ENCODE measurements around the gene PGLYRP2.

PGLYRP2 gene

GRCh38 chr19:15463861-15464371 lies 15.4 kb downstream of the PGLYRP2 start:
- H3K9me3 ChIP-seq (ENCODE audit: control insufficient read depth, low read length): no peaks in the 10 kb centered on the region
- H3K36me3 ChIP-seq (ENCODE audit: control insufficient read depth, insufficient read depth, low read length): no peaks in the 10 kb centered on the region
- H3K4me1 ChIP-seq (ENCODE audit: control insufficient read depth, insufficient read depth, low read length): no peaks in the 10 kb centered on the region
- no peak overlapping the region for H3K4me3 ChIP-seq (ENCODE audit: low read length)
- H3K27me3 ChIP-seq (ENCODE audit: control insufficient read depth, insufficient read depth, low read length): peaks cover 28% of the 10 kb centered on the region
- no peak overlapping the region for H3K9ac ChIP-seq (ENCODE audit: low read length)

DNA sequence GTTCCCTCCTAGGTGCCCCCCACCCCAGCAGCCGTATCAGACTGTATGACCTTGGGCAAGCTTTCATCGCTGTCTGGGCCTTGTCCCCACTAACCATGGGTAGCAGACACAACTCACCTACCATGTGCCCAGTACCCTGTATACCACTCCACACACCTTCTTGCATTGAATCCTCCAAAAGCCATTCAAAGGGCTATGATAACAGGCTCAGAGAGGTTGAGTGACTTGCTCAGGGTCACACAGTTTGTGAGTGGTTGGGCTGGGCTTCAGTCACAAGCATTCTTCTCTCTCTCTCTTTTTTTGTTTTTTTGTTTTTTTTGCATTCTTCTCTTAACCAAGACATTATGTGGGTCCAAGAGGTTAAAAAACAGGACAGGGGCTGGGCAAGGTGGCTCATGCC lies 17.6 kb downstream of the PGLYRP2 start:
- Histone ChIP-seq H3K36me3 (ENCODE audit: control insufficient read depth, insufficient read depth, low read length) (no peaks in the 10 kb centered on the region), H3K9ac (ENCODE audit: low read length) (no peak overlapping the region), H3K4me1 (ENCODE audit: control insufficient read depth, insufficient read depth, low read length) (peaks cover 6% of the 10 kb centered on the region), H3K4me3 (ENCODE audit: low read length) (no peak overlapping the region), H3K9me3 (ENCODE audit: control insufficient read depth, low read length) (no peaks in the 10 kb centered on the region), H3K27me3 (ENCODE audit: control insufficient read depth, insufficient read depth, low read length) (peaks cover 39% of the 10 kb centered on the region)

GRCh38 chr19:15457701-15458484 lies 21.4 kb downstream of the PGLYRP2 start:
- Histone ChIP-seq H3K27me3 (ENCODE audit: control insufficient read depth, insufficient read depth, low read length) (peaks cover 55% of the 10 kb centered on the region), H3K4me1 (ENCODE audit: control insufficient read depth, insufficient read depth, low read length) (peaks cover 22% of the 10 kb centered on the region), H3K4me3 (ENCODE audit: low read length) (no peak overlapping the region), H3K36me3 (ENCODE audit: control insufficient read depth, insufficient read depth, low read length) (no peaks in the 10 kb centered on the region), H3K9me3 (ENCODE audit: control insufficient read depth, low read length) (no peaks in the 10 kb centered on the region), H3K9ac (ENCODE audit: low read length) (no peak overlapping the region)

DNA sequence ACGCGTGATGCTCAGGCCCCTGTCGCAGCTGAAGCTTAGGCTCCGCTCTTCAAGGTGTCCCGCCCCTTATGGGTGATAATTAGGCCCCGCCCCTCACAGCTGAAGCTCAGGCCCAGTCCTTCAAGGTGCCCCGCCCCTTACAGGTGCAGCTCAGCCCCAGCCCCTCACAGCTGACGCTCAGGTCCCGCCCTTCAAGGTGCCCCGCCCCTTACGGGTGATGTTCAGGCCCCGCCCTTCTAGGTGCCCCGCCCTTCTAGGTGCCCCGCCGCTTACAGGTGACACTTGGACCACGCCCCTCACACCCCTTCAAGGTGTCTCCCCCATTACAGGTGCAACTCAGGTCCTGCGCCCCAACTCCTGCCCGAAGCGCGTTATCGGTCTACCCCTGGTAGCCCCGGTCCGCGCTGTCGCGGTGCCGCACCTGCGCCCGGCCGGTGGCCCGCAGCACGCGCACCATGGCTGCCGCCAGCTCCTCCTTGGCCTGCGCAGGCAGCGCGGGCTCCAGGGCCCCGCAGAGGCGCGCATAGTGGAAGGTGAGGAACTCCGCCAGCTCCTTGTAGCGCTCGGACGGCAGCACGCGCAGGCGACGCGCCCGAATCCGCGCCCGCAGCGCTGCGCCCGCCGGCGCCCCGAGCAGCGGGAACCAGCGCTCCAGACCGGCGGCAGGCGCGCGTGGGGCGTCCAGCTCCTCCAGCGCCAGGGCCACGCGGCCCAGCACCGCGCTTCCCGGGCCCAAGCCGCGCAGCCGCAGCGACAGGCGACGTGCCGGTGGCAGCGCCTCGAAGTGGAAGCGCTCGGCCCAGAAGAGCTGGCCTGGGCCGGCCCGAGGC lies 22.2 kb downstream of the PGLYRP2 start:
- no peak overlapping the region for H3K4me3 ChIP-seq (ENCODE audit: low read length)
- peaks cover 55% of the 10 kb centered on the region for H3K27me3 ChIP-seq (ENCODE audit: control insufficient read depth, insufficient read depth, low read length)
- H3K4me1 ChIP-seq (ENCODE audit: control insufficient read depth, insufficient read depth, low read length): peaks cover 27% of the 10 kb centered on the region
- H3K36me3 ChIP-seq (ENCODE audit: control insufficient read depth, insufficient read depth, low read length): no peaks in the 10 kb centered on the region
- no peaks in the 10 kb centered on the region for H3K9me3 ChIP-seq (ENCODE audit: control insufficient read depth, low read length)
- H3K9ac ChIP-seq (ENCODE audit: low read length): no peak overlapping the region

DNA sequence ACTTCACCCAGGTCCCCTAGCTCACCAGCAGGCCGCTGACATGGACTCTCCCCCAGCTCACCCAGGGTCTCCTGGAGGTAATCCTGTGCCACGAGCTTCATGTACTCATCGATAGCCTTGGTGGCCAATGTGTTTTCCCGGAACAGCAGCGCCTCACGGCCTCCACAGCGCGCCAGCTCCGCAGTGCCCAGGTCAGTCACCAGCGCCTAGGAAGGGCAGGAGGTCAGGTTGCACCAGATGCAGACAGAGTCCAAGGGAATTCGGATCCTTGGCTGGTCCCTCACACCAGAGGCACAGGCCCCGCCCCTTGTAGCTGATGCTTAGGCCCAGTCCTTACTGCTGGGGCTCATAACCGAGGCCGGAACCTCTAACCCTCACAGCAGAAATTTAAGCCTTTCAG lies 22.9 kb downstream of the PGLYRP2 start:
- Histone ChIP-seq H3K9ac (ENCODE audit: low read length) (no peak overlapping the region), H3K27me3 (ENCODE audit: control insufficient read depth, insufficient read depth, low read length) (peaks cover 55% of the 10 kb centered on the region), H3K4me3 (ENCODE audit: low read length) (no peak overlapping the region), H3K4me1 (ENCODE audit: control insufficient read depth, insufficient read depth, low read length) (peaks cover 33% of the 10 kb centered on the region), H3K36me3 (ENCODE audit: control insufficient read depth, insufficient read depth, low read length) (no peaks in the 10 kb centered on the region), H3K9me3 (ENCODE audit: control insufficient read depth, low read length) (no peaks in the 10 kb centered on the region)

GRCh38 chr19:15455996-15456395 lies 23.3 kb downstream of the PGLYRP2 start:
- H3K9ac ChIP-seq (ENCODE audit: low read length): no peak overlapping the region
- H3K36me3 ChIP-seq (ENCODE audit: control insufficient read depth, insufficient read depth, low read length): no peaks in the 10 kb centered on the region
- H3K27me3 ChIP-seq (ENCODE audit: control insufficient read depth, insufficient read depth, low read length): peaks cover 55% of the 10 kb centered on the region
- H3K9me3 ChIP-seq (ENCODE audit: control insufficient read depth, low read length): no peaks in the 10 kb centered on the region
- H3K4me1 ChIP-seq (ENCODE audit: control insufficient read depth, insufficient read depth, low read length): peaks cover 33% of the 10 kb centered on the region
- no peak overlapping the region for H3K4me3 ChIP-seq (ENCODE audit: low read length)

DNA sequence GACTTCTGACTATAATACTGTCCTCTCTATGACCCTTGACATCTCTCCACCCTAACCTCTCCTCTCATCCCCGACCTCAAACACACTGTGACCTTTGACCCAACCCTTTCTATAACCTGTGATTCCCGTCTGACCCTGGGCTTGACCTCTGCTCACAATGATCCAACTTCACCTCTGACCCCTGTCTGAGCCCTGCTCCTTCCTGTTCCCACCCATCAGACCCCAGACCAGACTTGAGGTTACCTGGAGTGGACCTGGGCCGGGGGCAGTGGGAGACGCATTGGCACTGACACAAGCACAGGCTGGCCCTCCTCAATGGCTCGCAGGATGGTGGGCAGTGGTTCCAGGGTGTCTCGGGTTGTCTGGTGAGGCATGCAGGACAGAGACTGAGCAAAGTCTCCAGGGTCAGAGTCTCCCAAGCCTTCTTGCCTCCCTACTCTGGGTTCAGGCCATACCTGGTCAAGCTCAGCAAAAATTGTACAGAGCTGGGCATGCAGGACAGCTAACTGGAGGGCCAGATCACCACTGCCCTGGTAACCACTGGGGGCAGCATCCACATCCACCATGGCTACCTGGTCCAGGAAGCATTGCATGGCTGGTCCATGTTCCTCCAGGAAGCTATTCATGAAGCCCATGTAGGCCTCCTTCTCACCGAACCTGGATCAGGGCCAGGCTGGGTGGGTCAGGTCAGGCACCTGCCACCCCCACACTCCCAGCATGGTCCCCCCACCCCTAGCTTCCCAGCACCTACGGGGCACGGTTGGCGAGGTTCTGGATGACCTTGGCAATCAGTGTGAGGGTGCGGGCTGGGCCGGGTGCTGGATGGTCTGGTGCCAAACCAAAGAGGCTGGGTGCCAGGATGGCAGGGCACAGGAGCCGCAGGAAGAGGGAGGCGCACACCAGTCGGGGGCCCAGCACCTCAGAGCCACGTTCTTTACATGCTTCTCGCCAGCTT lies 25.1 kb downstream of the PGLYRP2 start:
- Histone ChIP-seq H3K4me3 (ENCODE audit: low read length) (no peak overlapping the region), H3K36me3 (ENCODE audit: control insufficient read depth, insufficient read depth, low read length) (no peaks in the 10 kb centered on the region), H3K9me3 (ENCODE audit: control insufficient read depth, low read length) (no peaks in the 10 kb centered on the region), H3K9ac (ENCODE audit: low read length) (no peak overlapping the region), H3K27me3 (ENCODE audit: control insufficient read depth, insufficient read depth, low read length) (peaks cover 52% of the 10 kb centered on the region), H3K4me1 (ENCODE audit: control insufficient read depth, insufficient read depth, low read length) (peaks cover 33% of the 10 kb centered on the region)

DNA sequence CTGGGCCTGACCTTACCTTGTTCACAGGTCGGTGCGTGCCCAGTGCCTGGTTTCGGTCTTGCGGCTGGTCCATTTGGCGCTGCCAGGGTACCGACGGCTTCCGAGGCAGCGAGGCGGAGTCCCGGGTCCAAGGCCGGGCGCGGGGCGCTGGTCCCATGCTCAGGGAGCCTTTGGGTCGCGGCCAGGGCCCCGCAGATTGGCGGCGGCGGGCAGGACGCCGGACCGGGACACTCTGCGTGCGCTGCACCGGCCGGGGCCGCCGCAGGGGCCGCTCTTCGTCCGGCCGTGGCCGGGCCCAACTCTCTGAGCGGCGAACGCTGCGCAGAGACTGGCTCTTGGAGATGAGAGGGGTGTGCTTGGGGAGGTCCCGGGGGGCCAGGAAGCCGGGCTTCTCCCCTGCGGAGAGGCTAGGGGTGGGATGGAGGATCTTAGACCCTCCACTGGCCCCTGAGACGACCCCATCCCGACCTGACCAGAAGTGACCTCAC lies 26.2 kb downstream of the PGLYRP2 start:
- peaks cover 49% of the 10 kb centered on the region for H3K27me3 ChIP-seq (ENCODE audit: control insufficient read depth, insufficient read depth, low read length)
- peak overlapping the region; percentile 45 for H3K9ac ChIP-seq (ENCODE audit: low read length)

GRCh38 chr19:15452111-15453047 lies 26.9 kb downstream of the PGLYRP2 start:
- Histone ChIP-seq H3K4me1 (ENCODE audit: control insufficient read depth, insufficient read depth, low read length) (peaks cover 38% of the 10 kb centered on the region), H3K27me3 (ENCODE audit: control insufficient read depth, insufficient read depth, low read length) (peaks cover 41% of the 10 kb centered on the region), H3K9me3 (ENCODE audit: control insufficient read depth, low read length) (no peaks in the 10 kb centered on the region), H3K4me3 (ENCODE audit: low read length) (peak overlapping the region; percentile 60), H3K36me3 (ENCODE audit: control insufficient read depth, insufficient read depth, low read length) (no peaks in the 10 kb centered on the region), H3K9ac (ENCODE audit: low read length) (peak overlapping the region; percentile 45)

More for the DNA sequence above, 26.2 kb downstream of the PGLYRP2 start:
- H3K9me3 ChIP-seq (ENCODE audit: control insufficient read depth, low read length): no peaks in the 10 kb centered on the region
- no peaks in the 10 kb centered on the region for H3K36me3 ChIP-seq (ENCODE audit: control insufficient read depth, insufficient read depth, low read length)
- peaks cover 42% of the 10 kb centered on the region for H3K4me1 ChIP-seq (ENCODE audit: control insufficient read depth, insufficient read depth, low read length)
- peak overlapping the region; percentile 60 for H3K4me3 ChIP-seq (ENCODE audit: low read length)

- Histone ChIP-seq H3K27me3 (ENCODE audit: control insufficient read depth, insufficient read depth, low read length) (peaks cover 23% of the 10 kb centered on the region), H3K36me3 (ENCODE audit: control insufficient read depth, insufficient read depth, low read length) (no peaks in the 10 kb centered on the region), H3K4me3 (ENCODE audit: low read length) (no peak overlapping the region), H3K9me3 (ENCODE audit: control insufficient read depth, low read length) (no peaks in the 10 kb centered on the region), H3K4me1 (ENCODE audit: control insufficient read depth, insufficient read depth, low read length) (peaks cover 31% of the 10 kb centered on the region), H3K9ac (ENCODE audit: low read length) (no peak overlapping the region)
Observed at GRCh38 chr19:15450528-15450890, 28.8 kb downstream of the PGLYRP2 start.

All from mucosa of stomach (tissue), 1 donor.